CD4-positive, alpha-beta T cell treated with Interleukin-4 for 4 hours (primary cell): ENCODE measurements around the gene WASF2.
"Not testable (repeated sequence)": the region's sequence is repeated elsewhere in the genome, so short reads cannot be mapped to it uniquely, and the experiment has no call there.

ENCODE experiments used
- DNase-seq: peaks from one replicate; pipeline ENCODE4 v3.0.0-alpha.2; 2020

Gene WASF2

GRCh38 chr1:27491748-27492700, 2.1 kb upstream of the WASF2 start:
- no peak for DNase-seq

- no peak for DNase-seq
Observed at GRCh38 chr1:27489501-27489972, 430 bp downstream of the WASF2 start.

GRCh38 chr1:27487966-27488884, 1.7 kb downstream of the WASF2 start:
- peak; percentile 17 for DNase-seq

- no peak for DNase-seq
Observed at GRCh38 chr1:27485363-27485762, 4.6 kb downstream of the WASF2 start.

GRCh38 chr1:27483659-27484058, 6.3 kb downstream of the WASF2 start:
- no peak for DNase-seq

- DNase-seq, result no peak
Observed at GRCh38 chr1:27481994-27482620, 7.9 kb downstream of the WASF2 start.

- DNase-seq, result no peak
Observed at GRCh38 chr1:27478098-27478497, 11.9 kb downstream of the WASF2 start.

- no peak for DNase-seq
Observed at GRCh38 chr1:27476237-27476636, 13.7 kb downstream of the WASF2 start.

- no peak for DNase-seq
Observed at GRCh38 chr1:27475720-27476119, 14.2 kb downstream of the WASF2 start.

GRCh38 chr1:27473755-27474154, 16.2 kb downstream of the WASF2 start:
- DNase-seq, result no peak

- not testable (repeated sequence) for DNase-seq
Observed at GRCh38 chr1:27472098-27472497, 17.9 kb downstream of the WASF2 start.

- DNase-seq, result no peak
Observed at GRCh38 chr1:27471477-27471876, 18.5 kb downstream of the WASF2 start.

GRCh38 chr1:27469334-27469733, 20.6 kb downstream of the WASF2 start:
- DNase-seq, result no peak

- DNase-seq, result not testable (repeated sequence)
Observed at GRCh38 chr1:27468378-27468777, 21.6 kb downstream of the WASF2 start.

- no peak for DNase-seq
Observed at GRCh38 chr1:27464926-27465647, 24.9 kb downstream of the WASF2 start.

- not testable (repeated sequence) for DNase-seq
Observed at GRCh38 chr1:27463916-27464315, 26.1 kb downstream of the WASF2 start.

- not testable (repeated sequence) for DNase-seq
Observed at GRCh38 chr1:27458521-27458920, 31.4 kb downstream of the WASF2 start.

GRCh38 chr1:27455139-27455811, 34.7 kb downstream of the WASF2 start:
- DNase-seq, result peak; percentile 47

- DNase-seq, result no peak
Observed at GRCh38 chr1:27454610-27455009, 35.4 kb downstream of the WASF2 start.

- DNase-seq, result no peak
Observed at GRCh38 chr1:27451343-27451742, 38.6 kb downstream of the WASF2 start.

- no peak for DNase-seq
Observed at GRCh38 chr1:27448982-27449381, 41.0 kb downstream of the WASF2 start.

- no peak for DNase-seq
Observed at GRCh38 chr1:27447883-27448282, 42.1 kb downstream of the WASF2 start.
